C1 segment of cervical spinal cord (tissue), 14 donors: Measurements from ENCODE around the gene SLC16A5.
"Not testable (repeated sequence)": the region's sequence is repeated elsewhere in the genome, so short reads cannot be mapped to it uniquely, and the experiment has no call there.

Experiments
- DNase-seq, 14 donors: peaks; one replicate each; lab custom pipeline; 2025; lab: John Stamatoyannopoulos, UW

SLC16A5 gene

DNA sequence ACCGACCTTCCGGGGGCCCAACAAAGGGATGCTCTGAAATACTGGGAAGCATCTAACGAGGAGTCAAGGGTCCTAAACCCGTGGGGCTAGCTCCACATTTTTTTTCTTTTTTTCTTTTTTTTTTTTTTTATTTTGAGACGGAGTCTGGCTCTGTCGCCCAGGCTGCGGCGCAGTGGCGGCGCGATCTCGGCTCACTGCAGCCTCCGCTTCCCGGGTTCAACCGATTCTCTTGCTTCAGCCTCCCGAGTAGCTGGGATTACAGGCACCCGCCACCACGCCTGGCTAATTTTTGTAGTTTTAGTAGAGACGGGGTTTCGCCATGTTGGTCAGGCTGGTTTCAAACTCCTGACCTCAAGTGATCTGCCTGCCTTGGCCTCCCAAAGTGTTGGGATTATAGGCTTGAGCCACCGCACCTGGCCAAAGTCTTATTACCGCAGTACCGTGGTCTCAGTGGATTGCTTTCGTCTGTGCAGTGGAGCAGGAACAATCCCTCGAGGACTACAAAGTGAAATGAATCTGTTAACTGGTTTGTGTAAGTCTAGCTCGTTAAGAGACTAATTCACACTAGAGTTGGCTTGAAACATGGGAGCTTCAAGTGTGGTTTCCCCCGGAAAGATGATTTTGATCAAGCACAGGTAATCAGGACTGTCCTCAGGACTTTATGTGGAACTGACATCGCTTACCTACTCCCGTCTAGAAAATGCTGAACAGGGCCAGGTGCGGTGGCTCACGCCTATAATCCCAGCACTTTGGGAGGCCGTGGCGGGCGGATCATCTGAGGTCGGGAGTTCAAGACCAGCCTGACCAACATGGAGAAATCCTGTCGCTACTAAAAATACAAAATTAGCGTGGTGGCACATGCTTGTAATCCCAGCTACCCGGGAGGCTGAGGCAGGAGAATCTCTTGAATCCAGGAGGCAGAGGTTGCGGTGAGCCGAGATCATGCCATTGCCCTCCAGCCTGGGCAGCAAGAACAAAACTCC, 44.6 kb downstream of the SLC16A5 start:
- DNase-seq, result not testable (repeated sequence)

DNA sequence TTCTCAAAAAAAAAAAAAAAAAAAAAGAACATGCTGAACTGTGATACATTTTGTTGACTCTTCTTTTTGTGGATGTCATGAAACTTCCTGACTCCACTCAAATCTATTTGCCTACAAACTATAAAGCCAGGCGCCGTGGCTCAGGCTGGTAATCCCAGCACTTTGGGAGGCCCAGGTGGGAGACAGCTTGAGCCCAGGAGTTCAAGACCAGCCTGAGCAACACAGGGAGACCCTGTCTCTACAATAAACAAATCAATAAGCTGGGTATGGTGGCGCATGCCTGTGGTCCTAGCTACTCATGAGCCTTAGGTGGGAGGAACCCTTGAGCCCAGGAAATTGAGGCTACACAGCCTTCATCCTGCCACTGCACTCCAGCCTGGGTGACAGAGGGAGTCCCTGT, 45.2 kb downstream of the SLC16A5 start:
- no peak for DNase-seq

DNA sequence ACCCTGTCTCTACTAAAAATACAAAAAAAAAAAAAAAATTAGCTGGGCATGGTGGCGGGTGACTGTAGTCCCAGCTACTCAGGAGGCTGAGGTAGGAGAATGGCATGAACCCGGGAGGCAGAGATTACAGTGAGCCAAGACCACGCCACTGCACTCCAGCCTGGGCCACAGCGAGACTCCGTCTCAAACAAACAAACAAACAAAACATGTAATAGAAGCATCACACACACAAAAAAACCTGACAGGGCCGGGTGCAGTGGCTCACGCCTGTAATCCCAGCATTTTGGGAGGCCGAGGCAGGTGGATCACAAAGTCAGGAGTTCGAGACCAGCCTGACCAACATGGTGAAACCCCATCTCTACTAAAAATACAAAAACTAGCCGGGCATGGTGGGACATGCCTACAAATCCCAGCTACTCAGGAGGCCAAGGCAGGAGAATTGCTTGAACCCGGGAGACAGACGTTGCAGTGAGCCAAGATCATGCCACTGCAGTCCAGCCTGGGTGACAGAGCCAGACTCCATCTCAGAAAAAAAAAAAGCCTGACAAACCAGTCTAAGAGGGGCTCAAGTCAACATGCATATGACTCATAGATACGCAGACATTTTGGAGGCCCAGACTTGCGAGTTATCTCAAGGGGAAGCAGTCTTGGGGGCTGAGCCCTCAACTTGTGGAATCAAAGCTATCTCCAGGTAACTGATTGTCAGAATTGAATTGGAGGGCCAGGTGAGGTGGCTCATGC, 46.0 kb downstream of the SLC16A5 start:
- DNase-seq, result not testable (repeated sequence)

DNA sequence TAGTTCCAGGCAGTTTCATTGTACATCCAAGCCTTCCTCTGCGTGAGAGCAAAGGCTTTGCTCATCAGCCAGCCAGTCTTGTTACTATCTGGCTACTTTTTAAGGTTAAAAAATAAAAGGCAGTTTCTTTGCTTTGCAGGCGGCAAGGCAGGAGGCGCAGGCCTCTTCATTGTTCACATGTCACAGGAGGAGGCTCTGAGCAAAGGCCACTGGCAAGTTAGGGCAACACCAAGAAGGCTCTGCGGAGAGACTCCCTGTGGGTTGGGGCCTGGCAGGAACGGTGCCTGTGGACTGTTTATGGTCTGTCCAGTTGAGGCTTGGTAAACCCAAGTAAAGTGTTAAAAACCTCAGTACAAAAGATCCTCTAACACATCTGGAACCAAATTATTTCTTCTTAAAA, 47.7 kb downstream of the SLC16A5 start:
- DNase-seq, result no peak

DNA sequence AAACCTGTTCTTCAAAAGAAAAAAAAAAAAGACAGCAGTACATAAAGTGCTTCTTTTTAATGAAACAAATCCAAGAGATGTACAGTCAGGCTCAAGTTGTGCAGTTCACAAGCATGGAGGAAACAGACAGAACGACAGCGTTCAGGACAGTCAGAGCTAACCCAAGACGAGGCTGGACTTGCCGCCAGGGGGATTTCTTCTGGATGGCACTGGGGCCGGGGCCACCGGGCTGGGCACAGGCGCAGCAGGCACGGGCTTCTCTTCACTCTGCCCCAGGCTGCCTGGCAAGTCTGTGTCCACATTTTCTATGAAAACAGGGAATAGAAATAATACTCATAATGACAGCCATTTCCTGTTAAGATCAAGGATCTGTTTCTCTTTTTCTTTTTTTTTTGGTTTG, 48.2 kb downstream of the SLC16A5 start:
- DNase-seq, result no peak

DNA sequence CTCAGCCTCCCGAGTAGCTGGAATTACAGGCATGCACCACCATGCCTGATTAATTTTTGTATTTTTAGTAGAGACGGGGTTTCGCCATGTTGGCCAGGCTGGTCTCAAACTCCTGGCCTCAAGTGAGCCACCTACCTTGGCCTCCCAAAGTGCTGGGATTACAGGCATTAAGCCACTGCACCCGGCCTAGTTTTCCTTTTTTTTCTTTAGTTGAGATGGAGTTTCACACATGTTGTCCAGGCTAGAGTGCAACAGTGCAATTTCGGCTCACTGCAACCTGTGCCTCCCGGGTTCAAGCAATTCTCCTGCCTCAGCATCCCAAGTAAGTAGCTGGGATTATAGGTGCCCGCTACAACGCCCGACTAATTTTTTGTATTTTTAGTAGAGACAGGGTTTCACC, 50.0 kb downstream of the SLC16A5 start:
- DNase-seq, result not testable (repeated sequence)

DNA sequence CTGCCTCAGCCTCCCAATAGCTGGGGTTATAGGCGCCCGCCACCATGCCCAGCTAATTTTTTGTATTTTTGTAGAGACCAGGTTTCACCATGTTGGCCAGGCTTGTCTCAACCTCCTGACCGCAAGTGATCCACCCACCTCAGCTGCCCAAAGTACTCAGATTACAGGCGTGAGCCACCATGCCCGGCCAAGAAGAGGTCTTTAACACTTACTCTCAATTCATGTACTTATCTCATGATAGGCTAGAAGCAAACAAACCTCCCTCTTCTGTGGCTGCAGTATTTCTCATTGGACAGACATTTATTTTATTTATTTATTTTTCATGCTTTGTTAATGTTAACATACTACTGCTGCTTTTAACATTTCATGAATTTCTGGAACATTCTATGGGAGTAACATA, 50.8 kb downstream of the SLC16A5 start:
- DNase-seq, result no peak

DNA sequence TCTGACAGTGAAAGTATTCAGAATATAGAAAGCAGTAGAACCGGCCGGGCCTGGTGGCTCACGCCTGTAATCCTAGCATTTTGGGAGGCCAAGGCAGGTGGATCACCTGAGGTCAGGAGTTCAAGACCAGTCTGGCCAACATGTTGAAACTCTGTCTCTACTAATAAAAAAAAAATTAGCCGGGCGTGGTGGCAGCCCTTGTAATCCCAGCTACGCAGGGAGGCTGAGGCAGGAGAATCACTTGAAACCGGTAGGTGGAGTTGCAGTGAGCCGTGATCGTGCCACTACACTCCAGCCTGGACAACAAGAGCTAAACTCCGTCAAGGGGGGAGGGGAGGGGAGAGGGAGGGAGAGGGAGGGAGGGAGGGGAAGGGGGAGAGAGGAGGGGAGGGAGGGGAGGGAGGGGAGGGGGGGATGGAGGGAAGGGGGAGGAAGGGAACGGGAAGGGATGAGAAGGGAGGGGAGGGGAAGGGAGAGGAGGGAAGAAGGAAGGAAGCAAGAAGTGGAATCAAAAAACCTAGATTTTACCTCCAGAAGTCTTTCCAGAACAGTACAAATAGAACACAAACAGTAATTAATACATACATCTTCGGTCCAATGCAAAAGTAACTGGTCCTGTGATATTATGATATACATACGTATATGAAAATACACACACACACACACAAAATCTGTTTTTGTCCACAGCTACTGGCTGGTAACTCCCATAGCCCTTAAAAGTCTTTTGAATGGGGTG, 54.6 kb downstream of the SLC16A5 start:
- DNase-seq, result no peak

DNA sequence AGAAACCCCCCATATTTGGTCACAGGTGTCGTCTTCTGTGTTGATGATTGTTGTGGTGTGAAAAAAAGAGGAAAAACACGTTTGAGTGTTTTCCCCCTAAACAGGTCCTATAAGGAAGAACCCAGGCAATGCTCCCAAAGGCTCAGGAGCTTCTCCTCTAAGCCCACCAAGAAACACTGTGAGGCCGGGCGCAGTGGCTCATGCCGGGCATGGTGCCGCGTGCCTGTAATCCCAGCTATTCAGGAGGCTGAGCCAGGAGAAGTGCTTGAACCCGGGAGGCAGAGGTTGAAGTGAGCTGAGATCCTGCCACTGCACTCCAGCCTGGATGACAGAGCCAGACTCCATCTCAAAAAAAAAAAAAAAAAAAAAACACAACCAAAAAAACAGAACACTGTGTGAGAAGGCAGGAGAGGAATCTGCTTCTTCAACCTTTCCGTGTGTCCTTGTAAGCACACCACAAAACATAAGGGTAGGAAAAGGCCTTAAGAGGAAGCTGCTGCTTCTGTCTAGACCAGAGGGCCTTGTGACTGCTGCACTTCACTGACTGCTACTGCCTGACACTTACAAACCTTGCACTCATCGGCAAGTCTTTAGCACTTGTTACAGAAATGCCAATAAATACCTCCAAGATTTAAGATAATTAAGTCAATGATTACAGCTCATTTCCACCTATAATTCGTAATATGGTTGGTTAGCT, 57.2 kb downstream of the SLC16A5 start:
- DNase-seq, result no peak

DNA sequence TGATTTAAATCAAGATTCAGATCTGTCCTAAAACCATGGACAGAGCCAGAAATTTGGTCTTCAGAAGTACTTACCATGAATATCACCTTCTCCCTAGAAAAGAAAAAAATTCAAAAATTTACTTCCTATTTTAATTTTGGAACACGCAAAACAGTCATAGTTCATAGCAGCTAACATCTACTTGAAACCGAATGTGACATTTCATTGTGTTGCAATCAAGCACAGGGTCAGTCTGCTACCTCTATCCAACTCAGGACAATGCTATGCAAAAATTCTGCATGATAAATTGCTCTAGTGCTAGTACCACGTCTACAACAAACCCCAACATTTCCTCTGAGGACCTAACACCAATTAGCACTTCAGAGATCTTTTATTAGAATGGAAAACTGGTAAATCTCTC, 58.8 kb downstream of the SLC16A5 start:
- no peak for DNase-seq

DNA sequence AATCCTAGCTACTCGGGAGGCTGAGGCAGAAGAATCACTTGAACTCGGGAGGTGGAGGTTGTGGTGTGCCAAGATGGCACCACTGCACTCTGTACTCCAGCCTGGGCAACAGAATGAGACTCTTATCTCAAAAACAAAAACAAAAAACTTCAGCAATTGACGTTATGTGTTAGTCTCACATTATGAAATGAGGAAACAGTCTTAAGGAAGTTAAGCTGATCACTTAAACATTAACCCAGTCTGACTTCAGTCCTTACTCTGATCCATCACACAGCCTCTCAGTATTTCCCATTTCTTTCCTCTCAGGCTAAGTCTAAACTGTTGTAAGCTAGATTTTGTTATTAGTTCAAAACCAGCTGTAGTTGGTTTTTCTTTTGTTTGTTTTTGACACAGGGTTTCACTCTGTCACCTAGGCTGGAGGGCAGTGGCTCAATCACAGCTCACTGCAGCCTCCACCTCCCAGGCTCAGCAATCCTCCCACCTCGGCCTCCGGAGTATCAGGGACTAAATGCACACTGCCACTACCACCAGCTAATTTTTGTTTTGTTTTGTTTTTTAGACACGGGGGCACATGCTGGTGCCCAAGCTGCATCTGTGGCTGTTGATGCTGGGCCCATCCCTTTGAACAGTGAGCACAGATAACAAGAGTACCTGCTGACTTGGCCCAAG, 60.3 kb downstream of the SLC16A5 start:
- no peak for DNase-seq

DNA sequence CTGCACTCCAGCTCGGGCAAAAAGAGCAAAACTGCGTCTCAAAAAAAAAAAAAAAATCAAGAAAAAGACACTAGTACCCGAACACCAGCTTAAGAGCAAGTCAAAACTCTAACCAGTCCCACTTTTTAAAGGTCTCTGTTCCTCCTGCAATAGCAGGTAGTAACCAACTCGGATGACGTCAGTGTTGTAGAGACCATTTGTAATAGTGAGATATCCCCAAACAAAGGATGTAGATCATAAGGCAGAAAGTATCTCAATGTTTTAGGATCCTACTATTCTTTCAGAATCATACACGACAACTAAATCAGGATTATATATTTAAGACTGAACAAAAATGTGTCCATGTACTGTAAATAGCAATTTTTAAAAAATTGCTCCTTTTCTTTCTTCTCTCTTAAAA, 64.2 kb downstream of the SLC16A5 start:
- peak in 1 of 14 donors; percentile 33 for DNase-seq

DNA sequence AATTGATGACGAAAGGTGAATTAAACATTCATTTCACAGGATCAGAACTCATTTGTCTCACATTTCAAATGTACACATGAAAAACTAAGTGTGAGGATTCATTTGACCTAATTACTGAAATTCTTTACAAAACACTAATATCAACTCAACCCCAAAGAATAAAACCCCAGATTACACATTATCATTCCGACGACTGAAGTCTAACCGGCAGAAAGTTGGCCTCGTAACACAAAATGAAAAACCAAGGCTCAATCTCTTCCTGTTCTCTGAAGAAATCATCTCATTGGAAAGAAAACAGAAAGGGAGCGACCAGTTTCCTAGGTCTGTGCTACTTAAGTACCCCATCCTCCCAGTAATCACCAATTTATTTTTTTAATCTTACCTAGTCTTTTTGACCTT, 64.8 kb downstream of the SLC16A5 start:
- no peak for DNase-seq

DNA sequence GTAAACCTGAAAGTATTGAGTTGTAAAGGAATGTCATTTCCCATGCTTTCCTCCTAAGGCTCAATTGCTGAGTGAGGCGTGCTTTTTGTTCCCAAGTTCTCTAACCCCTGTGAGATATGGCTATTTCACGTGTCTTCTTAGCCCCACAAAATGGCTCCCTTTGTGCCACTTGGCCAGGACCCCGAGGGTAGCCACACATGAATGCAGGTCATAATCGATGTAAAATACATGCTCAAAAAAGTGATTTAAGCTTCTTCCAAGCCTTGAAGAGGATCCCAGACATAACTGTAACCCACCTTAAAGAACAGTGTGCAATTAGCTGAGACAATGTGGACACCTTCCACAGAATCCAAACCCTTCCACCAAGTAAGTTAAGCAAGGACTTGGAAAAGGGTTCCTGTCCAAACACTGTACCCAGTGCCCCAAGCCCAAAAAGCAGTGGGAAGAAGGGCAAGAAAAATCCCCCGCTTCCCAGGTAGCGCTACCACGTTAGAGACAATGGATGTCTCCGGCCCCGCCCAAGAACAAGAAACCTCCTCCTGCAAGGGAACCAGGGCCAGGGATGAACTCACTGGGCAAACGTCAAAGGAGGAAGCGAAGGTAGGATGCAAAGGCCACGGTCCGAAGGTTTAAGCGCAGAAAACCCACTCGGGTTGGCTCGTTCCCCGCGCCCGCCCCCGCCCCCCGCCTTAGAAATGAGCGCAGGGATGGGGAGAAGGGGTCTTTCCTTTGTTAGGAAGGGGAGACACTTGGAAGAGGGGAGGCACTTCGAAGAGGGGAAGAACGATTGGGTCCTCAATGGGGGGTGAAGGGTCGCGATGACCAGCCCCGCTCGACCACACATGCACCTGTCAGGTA, 65.4 kb downstream of the SLC16A5 start:
- peak in 2 of 14 donors; percentile 7 to 61 for DNase-seq

DNA sequence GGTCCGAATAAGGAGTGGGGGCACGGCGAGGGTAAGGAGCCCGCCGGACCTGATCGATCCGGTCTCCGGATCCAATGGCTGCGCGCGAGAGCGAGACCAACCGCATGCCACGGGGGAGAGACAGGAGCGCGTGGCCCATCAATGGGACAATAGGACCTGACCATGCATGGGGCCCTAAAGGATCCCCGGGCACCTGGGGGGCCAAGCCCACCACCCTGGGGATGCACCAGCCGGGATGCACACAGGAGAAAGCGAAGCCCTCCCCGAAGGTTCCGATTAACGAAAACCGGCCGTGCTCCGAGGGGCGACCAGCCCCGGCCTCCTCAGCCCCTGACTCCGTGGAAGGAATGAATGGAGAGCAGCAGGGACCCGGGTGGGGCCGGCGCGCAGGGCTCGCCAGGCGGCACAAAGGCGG, 66.0 kb downstream of the SLC16A5 start:
- peak in 3 of 14 donors; percentile 27 to 45 (median 41) for DNase-seq

DNA sequence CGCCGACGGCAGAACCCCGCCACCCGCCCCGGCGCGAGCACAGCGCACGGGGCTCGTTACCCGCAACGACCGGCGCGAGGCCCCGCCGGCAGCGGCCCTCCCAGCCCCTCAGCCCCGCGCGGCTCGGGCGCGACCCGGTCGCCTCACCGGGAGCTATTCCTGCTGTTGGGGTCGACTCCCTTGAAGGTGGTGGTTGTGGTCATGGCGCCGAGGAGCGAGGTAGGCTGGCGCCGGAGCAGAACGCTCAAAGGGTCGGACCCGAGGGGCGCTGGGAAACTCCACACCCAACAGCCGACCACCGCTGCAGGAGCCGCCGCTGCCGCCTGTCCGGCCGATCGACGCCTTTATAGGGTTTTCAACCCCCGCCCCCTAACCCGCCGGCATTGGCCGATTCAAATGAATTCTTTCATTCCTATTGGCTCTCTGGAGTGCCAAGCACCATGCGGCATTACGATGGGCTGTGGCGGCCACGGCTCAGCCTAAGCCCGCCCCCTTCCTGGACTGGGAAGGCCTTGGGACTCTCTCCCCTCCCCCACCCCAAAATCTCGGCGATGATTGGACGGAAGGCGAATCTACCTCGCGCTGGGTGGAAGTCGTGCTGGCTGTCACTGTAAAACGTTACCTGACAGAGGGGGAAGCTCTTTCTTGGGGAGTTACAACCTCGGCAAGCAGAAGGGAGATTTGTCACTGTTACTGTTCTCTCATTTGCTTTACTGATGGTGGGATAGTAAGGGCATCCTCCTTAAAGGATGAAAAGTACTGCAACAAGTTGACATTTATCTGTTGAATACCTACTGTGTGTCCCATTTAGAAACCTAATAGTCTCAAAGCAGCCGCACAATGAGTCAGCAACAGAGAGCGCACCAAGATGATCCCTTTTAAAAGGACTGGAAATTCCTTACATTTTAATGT, 66.7 kb downstream of the SLC16A5 start, which contains the start of gene JPT1:
TSS of gene JPT1 (minus strand) at position 318 of the 912 bp plus-strand sequence. CDS start at position 203, 115 bp downstream.
- DNase-seq, result peak; percentile 66 to 96 (median 94)

DNA sequence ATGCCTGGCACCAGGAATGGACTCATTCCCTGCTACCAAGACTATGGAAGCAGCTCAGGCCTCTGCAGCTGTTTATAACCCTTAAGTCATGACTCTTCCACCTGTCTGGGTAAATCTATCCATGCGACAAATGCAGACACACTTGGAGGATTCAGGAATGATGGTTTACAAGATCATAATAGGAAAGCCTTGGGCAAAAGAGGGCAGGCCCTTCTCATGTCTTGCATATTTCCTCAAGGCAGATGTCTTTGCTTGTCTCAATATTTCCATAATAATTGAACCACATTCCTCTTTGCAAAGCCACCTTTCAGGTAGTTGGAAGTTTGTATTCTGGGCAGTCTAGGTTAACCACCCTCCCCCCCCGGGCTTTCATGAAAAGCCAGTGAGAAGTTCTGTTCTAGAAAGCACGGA, 67.4 kb downstream of the SLC16A5 start:
- DNase-seq, result no peak
